HS-5 (cell line): ENCODE data around the gene NDUFS6.

ENCODE experiments used
- DNase-seq: peaks from one replicate; pipeline ENCODE4 v3.0.0-alpha.2; 2012; ENCODE audit warnings: low read depth

NDUFS6 gene

DNA sequence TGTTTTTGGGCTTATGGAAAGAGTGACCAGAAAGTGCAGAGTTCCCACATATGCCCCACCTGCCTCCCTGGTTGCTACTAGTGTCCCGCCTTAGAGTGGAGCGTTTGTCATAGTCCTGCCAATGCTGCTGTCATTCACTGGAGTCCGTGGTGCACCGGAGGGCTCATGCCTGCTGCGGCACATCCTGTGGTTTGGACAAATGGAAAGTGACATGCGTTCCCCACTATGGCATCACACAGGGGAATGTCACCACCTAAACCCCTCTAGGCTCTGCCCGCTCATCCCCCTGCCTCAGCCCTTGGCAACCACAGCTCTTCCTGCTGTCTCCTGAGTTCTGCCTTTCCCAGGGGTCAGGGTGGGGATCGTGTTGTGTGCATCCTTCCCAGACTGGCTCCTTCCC lies 52.3 kb downstream of the NDUFS6 start:
- DNase-seq = no peak

DNA sequence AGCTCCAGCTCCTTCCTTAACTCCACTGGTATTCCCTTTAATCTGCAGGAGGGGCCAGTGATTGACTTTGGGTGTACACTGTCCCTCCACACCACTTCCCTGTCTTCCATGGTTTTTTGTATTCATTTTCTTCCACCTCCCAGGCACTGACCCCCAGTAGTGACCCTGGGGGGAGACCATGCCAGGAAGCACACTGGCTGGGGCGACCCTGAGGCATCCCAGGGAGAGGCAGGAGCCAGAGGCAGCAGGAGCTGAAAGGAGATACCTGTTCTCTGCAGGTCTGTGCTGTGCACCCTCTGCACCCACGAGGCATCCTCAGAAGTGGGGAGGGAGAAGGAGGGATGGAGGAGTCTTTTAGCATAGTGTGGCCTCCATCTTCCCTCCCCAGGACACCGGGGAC lies 53.9 kb downstream of the NDUFS6 start:
- DNase-seq = no peak

DNA sequence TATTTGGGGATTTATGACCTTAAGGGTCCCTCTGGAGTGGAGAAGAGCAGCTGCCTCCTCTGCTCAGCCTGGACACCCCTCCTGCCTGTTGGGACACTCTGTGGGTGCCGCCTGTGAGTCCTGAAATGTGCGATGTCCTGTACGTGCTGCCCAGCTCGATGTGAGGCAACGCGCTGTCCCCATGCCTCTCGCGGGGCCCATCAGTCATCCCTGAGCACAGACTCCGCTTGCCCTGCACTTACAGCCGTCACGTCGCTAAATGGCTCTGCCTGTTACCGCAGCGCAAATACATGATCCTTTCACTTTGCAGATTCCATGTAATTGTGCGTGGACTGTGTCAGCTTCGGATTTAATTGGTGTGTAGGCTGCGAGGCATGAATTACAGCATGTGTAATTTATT lies 54.4 kb downstream of the NDUFS6 start:
- DNase-seq = no peak

DNA sequence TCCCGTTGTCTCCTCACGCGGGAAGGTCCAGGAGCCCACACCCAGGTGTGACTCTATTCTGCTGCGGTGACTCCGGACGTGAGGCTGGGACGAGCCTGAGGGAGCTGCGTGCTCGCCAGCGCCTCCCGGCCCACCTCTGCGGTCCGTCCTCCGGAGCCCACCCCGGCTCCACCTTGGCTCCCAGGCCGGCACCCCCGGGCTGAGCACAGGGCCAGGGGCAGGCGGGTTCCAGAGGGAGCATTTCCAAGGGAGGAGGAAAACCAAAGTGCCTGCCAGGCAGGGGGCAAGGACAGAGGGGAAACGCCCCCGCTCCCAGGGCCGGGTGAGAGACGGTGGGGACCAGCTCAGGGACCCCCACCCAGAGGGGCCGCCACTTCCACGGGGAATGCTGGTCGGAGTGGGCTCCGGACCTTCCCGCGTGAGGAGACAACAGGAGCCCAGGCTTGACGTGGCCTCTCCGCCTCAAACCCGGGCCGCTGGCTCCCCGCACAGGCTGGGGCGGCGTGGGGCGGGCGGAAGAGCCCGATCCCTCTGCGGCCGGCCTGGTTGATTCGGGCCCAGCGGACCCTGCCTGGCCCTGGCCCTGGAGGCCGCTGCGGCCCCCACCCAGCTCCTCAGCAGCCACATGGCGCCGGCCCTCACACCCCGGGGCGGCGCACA lies 55.5 kb downstream of the NDUFS6 start:
- no peak for DNase-seq

DNA sequence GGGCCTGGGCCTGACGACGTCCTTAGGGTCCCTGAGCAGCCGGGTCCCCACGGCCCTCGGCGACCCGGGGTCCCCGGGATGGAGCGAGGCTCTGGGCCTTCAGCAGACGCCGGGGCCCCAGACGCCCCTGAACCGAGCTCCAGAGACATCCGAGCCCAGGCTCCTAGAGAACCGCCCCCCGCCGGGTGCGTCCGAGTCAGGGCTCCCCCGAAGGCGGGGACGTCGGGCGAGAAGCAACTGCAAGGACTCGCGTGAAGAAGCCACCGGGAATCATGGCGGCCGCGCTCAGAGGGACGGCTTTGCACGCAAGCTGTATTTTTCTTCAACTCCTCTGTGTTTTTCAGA lies 56.0 kb downstream of the NDUFS6 start:
- no peak for DNase-seq

DNA sequence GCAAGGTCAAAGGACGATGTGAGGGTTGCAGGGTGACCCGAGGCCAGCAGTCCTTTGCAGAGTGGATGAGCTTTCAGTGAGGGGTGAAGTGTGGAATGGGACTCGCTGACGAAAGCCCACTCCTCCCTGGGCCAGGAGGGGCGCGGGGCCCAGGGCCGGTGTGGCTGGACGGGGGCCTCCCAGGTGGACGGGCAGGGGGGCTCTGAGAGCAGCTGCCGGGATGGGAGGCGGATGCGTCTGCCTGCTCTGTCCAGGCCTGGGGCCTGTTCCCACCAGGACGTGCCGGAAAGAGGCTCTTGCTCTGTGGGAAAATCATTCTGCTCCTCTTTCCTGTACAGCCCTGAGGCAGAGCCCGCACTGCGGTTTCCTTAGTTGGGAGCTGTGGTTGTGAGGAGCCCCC lies 57.2 kb downstream of the NDUFS6 start:
- DNase-seq = no peak

DNA sequence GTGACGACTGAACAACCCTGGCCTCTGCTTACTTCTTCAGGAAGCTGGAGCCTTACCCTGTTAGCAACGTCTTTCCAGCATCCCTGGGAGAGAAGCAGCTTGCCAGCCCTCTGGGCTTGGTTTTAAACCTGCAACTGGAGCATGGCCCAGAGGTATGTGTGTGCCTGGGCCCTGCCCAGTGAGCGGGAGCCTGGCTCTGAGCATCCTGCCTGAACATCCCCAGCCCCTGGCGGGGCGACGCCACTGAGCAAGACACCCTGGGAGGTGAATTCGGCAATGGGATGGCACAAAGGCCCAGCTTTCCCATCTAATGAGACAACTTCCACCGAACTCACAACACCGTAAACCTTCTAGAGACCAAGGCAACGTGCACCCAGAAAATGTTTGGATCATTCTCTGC lies 57.9 kb downstream of the NDUFS6 start:
- no peak for DNase-seq

DNA sequence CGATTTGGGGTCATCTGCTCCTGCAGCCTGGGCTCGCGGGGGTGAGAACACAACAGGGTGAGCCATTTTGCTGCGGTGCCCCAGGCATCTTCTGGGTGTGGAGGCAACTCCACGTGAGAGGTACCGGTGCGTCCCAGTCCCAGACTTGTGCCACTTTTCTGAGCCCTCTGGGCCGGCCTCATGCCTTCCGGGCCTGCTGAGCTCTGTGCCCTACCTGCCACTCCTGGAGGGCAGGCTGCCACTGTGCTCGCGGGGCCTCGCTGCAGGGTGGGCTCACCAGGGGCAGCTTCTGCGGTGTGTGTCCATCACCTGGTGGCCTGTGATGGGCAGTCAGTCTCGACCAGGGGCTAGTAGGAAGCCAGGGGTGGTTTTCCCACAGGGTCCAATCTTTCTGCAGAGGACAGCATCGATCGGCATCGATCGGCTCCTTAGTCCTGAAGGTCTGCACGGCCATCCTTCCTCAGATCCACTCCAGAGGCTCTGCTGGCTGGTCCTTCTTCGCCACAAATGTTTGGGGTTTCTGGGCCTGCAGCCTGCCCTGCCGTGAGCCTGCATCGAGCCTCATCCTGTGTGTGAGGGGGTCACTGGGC lies 58.9 kb downstream of the NDUFS6 start:
- no peak for DNase-seq

DNA sequence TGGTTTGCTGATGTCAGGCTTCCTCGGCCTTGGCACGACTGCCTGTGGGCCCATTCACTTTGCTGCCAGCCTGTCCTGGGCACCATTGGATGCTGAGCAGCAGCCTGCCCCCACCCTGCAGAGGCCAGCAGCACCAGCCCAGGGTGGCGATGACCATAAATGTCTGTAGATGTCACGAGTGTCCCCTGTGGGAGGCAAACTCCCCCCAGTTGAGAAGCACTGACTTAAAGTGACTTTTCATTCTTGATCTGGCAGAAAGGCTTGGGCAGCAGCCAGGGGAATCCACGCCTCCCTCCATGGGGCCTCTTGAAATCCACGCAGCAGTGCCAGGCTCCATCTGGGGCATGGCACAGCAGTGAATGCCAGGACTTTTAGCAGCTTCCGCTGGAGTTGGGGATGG lies 59.7 kb downstream of the NDUFS6 start:
- DNase-seq = no peak

DNA sequence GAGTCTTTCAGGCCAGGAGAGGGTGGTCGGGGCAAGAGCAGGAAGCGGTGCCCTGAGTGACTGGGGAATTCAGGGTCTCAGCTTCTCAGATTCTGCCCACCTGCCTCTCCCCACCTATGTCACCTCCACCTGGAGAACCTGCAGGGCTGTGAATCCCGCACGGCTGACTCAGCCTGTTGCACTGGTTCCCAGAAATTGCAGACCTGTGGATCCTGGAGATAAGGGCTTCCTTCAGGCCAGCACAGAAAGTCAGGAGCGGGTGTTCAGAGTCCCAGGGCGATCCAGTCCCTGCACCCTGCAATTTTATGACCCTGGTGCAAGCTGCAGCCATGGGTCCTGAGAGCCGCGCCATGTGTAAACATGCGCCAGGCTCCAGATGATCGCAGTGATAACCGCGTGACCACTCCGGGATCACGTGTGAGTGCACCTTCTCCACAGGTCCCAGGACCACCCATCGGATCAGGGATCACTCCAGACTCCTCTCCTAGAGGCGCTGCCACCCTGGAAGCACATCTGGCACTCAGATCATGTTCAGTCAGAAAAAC lies 63.8 kb downstream of the NDUFS6 start:
- DNase-seq = no peak

DNA sequence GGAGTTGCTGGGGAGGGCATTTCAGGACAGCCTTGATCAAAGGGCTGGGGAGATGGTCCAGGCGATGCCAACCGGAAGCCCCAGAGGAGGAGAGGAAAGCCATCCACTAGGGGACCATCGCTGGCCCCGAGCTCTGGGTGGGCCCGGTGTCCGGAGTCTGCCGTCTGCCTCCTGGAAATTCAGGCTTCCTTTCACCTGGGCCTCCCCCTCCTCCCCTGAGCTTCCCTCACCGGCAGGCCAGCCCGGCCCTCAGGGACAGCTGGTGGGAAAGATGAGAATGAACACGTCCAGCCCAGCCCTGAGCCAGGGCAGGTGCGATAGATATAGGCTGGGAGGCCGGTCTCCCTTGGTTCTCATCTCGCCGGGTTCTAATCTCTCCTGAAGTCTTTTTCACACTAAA lies 64.3 kb downstream of the NDUFS6 start:
- DNase-seq = no peak
